GM20000 (cell line): ENCODE results near the gene EIF4B.
"Not testable (repeated sequence)": the region's sequence is repeated elsewhere in the genome, so short reads cannot be mapped to it uniquely, and the experiment has no call there.

ENCODE experiments used
- DNase-seq: peaks from one replicate; pipeline ENCODE4 v3.0.0; 2012; ENCODE audit warnings: low spot score
- TF ChIP-seq, protein P1 (sequence below): IDR thresholded peaks from 2 replicates; pipeline ENCODE4 v1.5.1; 2012; ENCODE audit warnings: mild to moderate bottlenecking, control low read depth; ENCODE audit errors: extremely low read depth, missing control alignments

The EIF4B gene

DNA sequence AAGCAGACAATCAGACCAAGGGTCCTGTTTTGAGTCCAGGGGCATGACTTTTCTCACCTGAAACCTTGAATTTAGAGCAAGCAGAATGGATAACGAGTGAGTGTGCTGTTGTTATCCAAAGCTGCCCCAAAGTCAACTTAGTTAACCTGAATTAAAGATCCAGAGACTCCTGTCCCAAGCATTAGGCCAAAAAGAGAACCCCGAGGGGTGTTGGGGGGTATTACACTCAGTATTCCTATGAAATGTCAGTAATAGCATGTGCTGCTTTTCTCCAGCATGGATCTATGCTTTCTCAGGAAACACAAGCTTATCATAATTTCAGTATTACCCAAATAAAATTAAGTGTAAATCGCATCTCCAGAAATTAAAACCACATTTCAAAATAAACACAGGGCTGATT lies 19.0 kb downstream of the EIF4B start:
- TF ChIP-seq, protein P1, sequence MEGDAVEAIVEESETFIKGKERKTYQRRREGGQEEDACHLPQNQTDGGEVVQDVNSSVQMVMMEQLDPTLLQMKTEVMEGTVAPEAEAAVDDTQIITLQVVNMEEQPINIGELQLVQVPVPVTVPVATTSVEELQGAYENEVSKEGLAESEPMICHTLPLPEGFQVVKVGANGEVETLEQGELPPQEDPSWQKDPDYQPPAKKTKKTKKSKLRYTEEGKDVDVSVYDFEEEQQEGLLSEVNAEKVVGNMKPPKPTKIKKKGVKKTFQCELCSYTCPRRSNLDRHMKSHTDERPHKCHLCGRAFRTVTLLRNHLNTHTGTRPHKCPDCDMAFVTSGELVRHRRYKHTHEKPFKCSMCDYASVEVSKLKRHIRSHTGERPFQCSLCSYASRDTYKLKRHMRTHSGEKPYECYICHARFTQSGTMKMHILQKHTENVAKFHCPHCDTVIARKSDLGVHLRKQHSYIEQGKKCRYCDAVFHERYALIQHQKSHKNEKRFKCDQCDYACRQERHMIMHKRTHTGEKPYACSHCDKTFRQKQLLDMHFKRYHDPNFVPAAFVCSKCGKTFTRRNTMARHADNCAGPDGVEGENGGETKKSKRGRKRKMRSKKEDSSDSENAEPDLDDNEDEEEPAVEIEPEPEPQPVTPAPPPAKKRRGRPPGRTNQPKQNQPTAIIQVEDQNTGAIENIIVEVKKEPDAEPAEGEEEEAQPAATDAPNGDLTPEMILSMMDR: no peak

DNA sequence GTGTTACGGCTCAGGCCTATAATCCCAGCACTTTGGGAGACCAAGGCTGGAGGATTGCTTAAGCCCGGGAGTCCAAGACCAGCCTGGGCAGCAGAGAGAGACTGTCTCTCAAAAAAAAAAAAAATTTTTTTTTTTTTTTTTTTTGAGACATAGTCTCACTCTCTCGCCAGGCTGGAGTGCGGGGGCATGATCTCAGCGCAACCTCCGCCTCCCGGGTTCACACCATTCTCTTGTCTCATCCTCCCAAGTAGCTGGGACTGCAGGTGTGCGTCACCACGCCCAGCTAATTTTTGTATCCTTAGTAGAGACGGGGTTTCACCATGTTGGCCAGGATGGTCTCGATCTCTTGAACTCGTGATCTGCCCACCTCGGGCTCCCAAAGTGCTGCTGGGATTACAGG lies 20.8 kb downstream of the EIF4B start:
- not testable (repeated sequence) for DNase-seq

More for the DNA sequence above, 19.0 kb downstream of the EIF4B start:
- no peak for DNase-seq

DNA sequence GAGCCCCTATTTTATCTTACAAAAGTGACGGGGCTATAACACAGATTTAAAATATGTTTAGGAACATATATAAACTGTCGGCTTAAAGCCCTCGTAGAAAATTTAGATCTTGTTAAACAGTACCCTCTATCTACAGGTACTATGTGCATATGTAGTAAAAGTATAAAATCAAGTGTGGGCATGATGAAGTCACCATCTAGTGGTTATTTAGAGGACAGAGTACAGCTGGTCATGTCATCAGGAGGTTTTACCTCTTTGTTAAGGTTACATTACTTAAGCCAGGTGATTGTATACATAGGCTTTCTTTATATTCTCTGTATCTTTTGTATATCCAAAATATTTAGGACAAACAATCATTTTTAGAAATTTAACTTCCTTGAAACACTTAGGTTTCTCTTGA lies 25.4 kb downstream of the EIF4B start:
- TF ChIP-seq, protein P1: no peak
- no peak for DNase-seq

DNA sequence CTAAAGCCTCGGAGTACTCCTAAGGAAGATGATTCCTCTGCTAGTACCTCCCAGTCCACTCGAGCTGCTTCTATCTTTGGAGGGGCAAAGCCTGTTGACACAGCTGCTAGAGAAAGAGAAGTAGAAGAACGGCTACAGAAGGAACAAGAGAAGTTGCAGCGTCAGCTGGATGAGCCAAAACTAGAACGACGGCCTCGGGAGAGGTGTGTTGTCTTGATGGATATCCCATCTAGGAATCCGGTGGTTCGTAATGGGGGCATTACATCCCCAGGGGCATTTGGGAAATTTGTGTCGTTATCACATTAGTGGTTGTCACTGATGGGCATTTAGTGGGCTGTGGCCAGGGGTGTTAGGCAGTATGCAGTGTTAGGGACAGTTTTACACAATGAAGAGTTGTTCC lies 27.6 kb downstream of the EIF4B start:
- DNase-seq: not testable (repeated sequence)

DNA sequence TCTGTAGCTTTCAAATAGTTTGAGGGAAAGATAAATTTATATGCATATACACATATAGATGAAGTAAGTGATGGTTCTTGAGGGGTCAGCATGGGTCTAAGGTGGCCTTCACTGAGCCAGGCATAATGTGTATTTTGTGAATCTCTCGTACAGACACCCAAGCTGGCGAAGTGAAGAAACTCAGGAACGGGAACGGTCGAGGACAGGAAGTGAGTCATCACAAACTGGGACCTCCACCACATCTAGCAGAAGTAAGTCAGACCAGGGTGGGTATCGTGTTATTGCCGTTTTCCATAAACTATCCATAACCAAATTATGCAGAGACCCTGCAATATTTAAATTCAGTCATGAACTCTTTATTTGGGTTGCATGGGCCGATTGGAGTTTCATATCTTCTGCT lies 28.2 kb downstream of the EIF4B start:
- TF ChIP-seq, protein P1: no peak

DNA sequence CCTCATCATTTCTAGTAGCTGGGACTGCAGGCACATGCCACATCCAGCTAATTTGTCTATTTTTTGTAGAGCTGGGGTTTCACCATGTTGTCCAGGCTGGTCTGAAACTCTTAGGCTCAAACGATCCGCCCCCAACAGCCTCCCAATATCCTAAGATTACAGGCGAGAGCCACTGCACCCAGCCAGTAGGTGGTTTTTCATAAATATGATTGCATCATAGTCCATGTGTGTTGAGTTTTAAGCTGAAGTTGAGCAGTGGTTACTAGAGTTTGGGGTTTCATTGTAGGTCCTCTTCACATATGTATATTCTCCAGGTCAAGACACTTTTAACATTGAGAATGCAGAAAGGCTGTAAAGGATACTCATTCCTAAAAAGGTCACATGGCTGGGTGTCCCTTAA lies 30.5 kb downstream of the EIF4B start:
- DNase-seq: no peak
- TF ChIP-seq, protein P1: no peak

More for the DNA sequence above, 28.2 kb downstream of the EIF4B start:
- no peak for DNase-seq

DNA sequence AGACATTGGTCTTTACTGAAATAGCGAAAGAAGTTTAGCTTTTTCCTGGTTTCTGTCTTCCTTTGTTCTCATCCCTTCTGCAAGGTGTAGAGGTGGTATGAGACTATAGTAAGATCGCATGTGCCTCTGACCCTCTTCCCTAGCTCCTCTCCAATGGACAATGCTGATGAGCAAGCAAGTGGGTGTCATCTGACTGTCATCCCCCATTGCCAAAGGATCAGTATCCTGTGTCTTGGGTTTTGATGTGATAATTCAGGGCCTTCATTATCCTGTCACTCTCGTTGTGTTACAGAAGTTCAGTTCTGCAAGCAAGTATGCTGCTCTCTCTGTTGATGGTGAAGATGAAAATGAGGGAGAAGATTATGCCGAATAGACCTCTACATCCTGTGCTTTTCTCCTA lies 33.6 kb downstream of the EIF4B start:
- TF ChIP-seq, protein P1: no peak
- DNase-seq: no peak

DNA sequence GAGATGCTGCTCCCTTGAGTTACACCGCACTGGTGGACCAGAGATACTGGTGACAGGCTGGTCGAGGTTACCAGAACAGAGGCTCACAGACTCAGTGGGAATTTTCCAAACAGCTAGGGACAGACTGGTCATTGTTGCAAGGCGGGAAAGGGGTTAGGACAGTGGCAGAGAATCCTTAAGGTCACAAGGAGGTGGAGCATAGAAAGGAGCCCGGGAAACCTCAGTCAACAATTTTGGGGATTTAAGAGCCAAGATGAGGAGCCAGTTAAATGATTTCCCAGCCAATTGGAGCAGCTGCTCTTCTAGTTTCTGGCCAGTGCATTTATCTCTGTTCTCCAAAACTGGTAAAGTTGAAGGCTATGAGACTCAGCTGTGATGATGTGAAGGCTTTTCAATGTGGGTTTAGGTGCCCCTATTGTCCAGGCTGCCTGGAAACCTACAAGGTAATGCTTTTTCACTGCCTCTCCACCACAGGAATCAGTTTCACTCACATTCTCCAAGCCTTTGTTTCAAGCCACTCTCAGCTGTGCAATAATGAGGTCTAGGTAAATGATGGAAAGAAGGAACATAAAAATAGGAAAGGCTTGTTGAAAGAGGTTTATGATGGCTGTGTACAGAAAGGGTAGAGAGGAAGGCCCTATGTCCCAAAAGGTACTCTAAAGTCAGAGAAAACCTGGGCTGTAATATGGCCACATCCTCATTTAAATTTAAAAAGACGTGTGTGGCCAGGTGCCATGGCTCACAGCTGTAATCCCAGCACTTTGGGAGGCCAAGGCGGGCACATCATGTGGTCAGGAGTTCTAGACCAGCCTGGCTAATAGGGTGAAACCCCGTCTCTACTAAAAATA lies 36.6 kb downstream of the EIF4B start:
- TF ChIP-seq, protein P1: no peak

More for the DNA sequence above, 36.6 kb downstream of the EIF4B start:
- DNase-seq: no peak
